Measurements from ENCODE around the gene PLA2G4F.
"Not testable (repeated sequence)": the region's sequence is repeated elsewhere in the genome, so short reads cannot be mapped to it uniquely, and the experiment has no call there.

The PLA2G4F gene

DNA sequence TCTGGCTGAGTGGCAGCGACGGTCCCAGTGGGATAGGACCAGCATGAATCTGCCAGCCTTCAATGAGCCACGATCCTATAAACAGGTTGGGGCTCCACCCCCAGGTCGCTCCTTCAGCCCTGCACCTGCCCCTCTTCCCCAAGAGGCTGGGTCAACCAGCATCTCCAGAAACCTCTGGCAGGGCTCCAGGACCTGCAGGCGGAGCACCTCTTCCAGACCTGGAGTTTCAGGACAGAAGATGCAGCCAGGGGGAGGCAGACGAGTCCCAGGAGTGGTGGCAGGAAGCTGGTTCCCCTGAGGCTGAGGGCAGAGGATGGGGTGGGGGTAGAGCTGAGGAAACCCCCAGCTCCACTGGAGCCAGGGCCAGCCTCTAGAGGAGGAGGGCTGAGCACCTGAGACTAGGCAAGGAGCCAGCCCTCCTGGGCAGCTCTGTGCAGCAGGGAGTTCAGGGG is 61.9 kb downstream of the PLA2G4F start, which contains the start of gene PLA2G4D:
Gene PLA2G4D (minus strand): TSS at position 51 of the 452 bp plus-strand sequence. CDS start 103 bp downstream, outside the sequence.
- WGBS (ENCODE audit: extremely low coverage, insufficient coverage, insufficient read length) = no CpG with 5 or more reads among the region's 6 CpGs
- H3K9me3 ChIP-seq (ENCODE audit: insufficient read depth, low read depth, low read length) = peaks cover 1% of the 10 kb centered on the region
- no peak within 1 kb of the TSS for H2BK12ac ChIP-seq (ENCODE audit: low read length)
- H2BK5ac ChIP-seq (ENCODE audit: low read depth, low read length, poor library complexity) = no peak within 1 kb of the TSS
- no peak within 1 kb of the TSS for H3K18ac ChIP-seq (ENCODE audit: low read length)
- H2AFZ ChIP-seq (ENCODE audit: insufficient read depth, low read length, poor library complexity) = no peak within 1 kb of the TSS
- no peak within 1 kb of the TSS for H3K4me3 ChIP-seq (ENCODE audit: low read depth, low read length)
- no peak within 1 kb of the TSS for H3K14ac ChIP-seq (ENCODE audit: low read length)
- no peak within 1 kb of the TSS for H3K4ac ChIP-seq (ENCODE audit: low read depth, low read length)
- peaks cover 2% of the 10 kb centered on the region for H3K79me1 ChIP-seq (ENCODE audit: low read length)
- no peaks in the 10 kb centered on the region for H3K36me3 ChIP-seq (ENCODE audit: control insufficient read depth in 1 of 2, insufficient read depth in 2 of 2, low read length in 2 of 2)
- H2BK120ac ChIP-seq (ENCODE audit: insufficient read depth, low read length, poor library complexity) = no peak within 1 kb of the TSS
- H4K91ac ChIP-seq (ENCODE audit: low read depth, low read length) = peak within 1 kb of the TSS; percentile 4
- no peak for DNase-seq
- peaks cover 10 to 15% of the 10 kb centered on the region in 2 experiments for H3K4me1 ChIP-seq (ENCODE audit: control insufficient read depth in 1 of 2, insufficient read depth in 2 of 2, low read length in 2 of 2)
- no peak within 1 kb of the TSS for H2AK5ac ChIP-seq (ENCODE audit: low read length)
- H4K8ac ChIP-seq (ENCODE audit: low read depth, low read length) = no peak within 1 kb of the TSS
- H3K79me2 ChIP-seq (ENCODE audit: control insufficient read depth, insufficient read depth, low read length, poor library complexity) = no peaks in the 10 kb centered on the region
- no peak within 1 kb of the TSS for H3K9ac ChIP-seq (ENCODE audit: low read length)
- H3K27ac ChIP-seq (ENCODE audit: low read depth, low read length) = no peak within 1 kb of the TSS
- no peak within 1 kb of the TSS for H3K23ac ChIP-seq (ENCODE audit: low read length)
- no peak within 1 kb of the TSS for H4K12ac ChIP-seq (ENCODE audit: low read depth, low read length)
- H3K27me3 ChIP-seq (ENCODE audit: insufficient read depth, low read length) = peaks cover 2% of the 10 kb centered on the region
- no peak within 1 kb of the TSS for H3K4me2 ChIP-seq (ENCODE audit: low read length)

DNA sequence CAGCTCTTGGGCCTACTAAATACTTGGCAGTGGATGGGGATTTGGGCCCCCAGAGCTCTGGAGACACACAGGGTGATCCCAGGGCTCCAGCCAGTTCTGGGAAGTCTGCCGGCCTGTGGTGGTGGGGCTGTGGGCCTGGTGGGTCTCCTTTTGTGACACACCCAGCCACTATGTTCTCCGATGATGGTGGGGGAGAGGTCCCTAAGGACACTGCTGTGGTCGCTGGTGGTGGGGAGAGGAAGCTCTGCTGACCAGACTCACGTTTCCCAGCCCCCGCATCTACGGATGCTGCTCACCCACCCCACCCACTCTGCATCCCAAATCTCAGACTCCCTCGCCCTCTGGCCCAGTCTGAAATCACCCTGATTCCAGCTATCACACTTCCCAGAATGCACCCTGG is 62.5 kb downstream of the PLA2G4F start:
- H2BK120ac ChIP-seq (ENCODE audit: insufficient read depth, low read length, poor library complexity) = no peak overlapping the region
- H3K9ac ChIP-seq (ENCODE audit: low read length) = no peak overlapping the region
- no peak overlapping the region for H3K18ac ChIP-seq (ENCODE audit: low read length)
- H3K4me2 ChIP-seq (ENCODE audit: low read length) = no peak overlapping the region
- no peak overlapping the region for H3K4ac ChIP-seq (ENCODE audit: low read depth, low read length)
- no peaks in the 10 kb centered on the region for H3K36me3 ChIP-seq (ENCODE audit: control insufficient read depth in 1 of 2, insufficient read depth in 2 of 2, low read length in 2 of 2)
- no peak for DNase-seq
- H3K23ac ChIP-seq (ENCODE audit: low read length) = no peak overlapping the region
- H4K91ac ChIP-seq (ENCODE audit: low read depth, low read length) = peak overlapping the region; percentile 4
- no peak overlapping the region for H2BK5ac ChIP-seq (ENCODE audit: low read depth, low read length, poor library complexity)
- H3K4me3 ChIP-seq (ENCODE audit: low read depth, low read length) = no peak overlapping the region
- peaks cover 10 to 15% of the 10 kb centered on the region in 2 experiments for H3K4me1 ChIP-seq (ENCODE audit: control insufficient read depth in 1 of 2, insufficient read depth in 2 of 2, low read length in 2 of 2)
- WGBS (ENCODE audit: extremely low coverage, insufficient coverage, insufficient read length) = no CpG with 5 or more reads among the region's 7 CpGs
- peaks cover 1% of the 10 kb centered on the region for H3K9me3 ChIP-seq (ENCODE audit: insufficient read depth, low read depth, low read length)
- no peak overlapping the region for H4K12ac ChIP-seq (ENCODE audit: low read depth, low read length)
- peaks cover 2% of the 10 kb centered on the region for H3K27me3 ChIP-seq (ENCODE audit: insufficient read depth, low read length)
- no peak overlapping the region for H4K8ac ChIP-seq (ENCODE audit: low read depth, low read length)
- no peak overlapping the region for H2AK5ac ChIP-seq (ENCODE audit: low read length)
- H3K27ac ChIP-seq (ENCODE audit: low read depth, low read length) = no peak overlapping the region
- H3K79me1 ChIP-seq (ENCODE audit: low read length) = peaks cover 2% of the 10 kb centered on the region
- no peaks in the 10 kb centered on the region for H3K79me2 ChIP-seq (ENCODE audit: control insufficient read depth, insufficient read depth, low read length, poor library complexity)
- no peak overlapping the region for H2AFZ ChIP-seq (ENCODE audit: insufficient read depth, low read length, poor library complexity)
- H3K14ac ChIP-seq (ENCODE audit: low read length) = no peak overlapping the region
- no peak overlapping the region for H2BK12ac ChIP-seq (ENCODE audit: low read length)

DNA sequence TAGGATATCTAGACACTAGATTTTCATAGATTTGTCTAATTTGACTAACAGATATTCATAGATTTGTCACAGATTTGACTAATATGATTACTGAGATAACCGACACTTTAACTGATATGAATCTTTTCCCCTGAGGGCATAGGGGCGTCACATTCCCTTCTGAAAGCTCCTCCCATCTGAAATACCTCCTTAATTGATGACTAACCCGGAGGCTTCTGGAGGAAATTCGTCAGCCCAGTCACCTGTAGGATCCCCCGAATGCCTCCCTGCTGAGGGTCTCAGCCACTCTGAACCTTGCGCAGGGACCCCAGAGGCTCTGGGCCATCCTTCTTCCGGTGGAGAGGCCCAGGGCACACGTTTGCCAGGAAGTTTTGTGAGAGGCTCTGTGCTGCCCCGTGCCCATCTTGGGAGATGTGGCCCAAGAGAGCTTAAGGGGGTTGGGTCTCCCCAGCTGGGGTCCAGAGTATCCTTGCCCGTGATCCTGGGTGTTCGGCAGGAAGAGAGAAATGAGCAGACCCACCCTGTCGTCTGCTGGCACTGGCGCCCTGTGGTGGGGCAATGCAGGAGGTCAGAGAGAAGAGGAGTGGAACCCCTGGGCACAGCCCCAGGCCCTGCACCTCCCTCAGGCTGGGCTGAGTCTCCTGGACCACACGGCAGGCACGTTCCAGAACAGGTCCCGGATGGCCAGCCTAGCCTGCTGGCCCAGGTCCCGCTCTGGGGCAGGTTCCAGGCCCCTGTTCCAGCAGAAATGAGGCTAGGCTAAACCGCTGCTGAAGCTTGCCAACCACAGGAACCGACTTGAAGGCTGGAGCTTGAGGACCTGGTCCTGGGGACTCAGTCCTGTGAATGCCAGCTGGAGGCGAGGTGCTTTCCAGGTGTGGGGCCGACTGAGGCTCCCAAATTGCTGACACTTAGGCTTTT is 63.8 kb downstream of the PLA2G4F start:
- Histone ChIP-seq H3K79me2 (ENCODE audit: control insufficient read depth, insufficient read depth, low read length, poor library complexity) (no peaks in the 10 kb centered on the region), H3K4me3 (ENCODE audit: low read depth, low read length) (peak overlapping the region; percentile 21)

DNA sequence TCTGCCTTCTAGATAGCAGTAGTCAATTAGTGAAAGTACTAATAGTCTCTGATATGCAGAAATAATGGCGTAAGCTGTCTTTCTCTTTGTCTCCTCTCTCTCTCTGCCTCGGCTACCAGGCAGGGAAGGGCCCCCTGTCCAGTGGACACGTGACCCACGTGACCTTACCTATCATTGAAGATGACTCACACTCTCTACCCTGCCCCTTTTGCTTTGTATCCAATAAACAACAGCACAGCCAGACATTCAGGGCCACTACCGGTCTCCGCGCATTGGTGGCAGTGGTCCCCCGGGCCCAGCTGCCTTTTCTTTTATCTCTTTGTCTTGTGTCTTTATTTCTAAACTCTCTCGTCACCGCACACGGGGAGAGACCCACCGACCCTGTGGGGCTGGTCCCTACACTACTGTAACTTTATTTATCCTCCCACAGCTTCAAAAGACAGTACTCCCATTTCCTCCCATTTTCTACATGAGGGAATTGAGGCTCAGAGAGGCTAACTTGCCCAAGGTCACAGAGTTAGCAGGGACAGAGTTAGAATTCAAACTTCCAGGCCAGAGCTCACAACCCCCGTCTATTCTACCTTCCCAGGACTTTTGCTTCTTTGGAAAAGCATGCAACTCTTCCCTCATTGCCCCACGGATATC is 64.6 kb downstream of the PLA2G4F start:
- H3K9me3 ChIP-seq (ENCODE audit: insufficient read depth, low read depth, low read length); H3K36me3 ChIP-seq (ENCODE audit: control insufficient read depth in 1 of 2, insufficient read depth in 2 of 2, low read length in 2 of 2); H2BK120ac ChIP-seq (ENCODE audit: insufficient read depth, low read length, poor library complexity); H4K91ac ChIP-seq (ENCODE audit: low read depth, low read length); H3K4me2 ChIP-seq (ENCODE audit: low read length); H3K23ac ChIP-seq (ENCODE audit: low read length); H3K79me2 ChIP-seq (ENCODE audit: control insufficient read depth, insufficient read depth, low read length, poor library complexity); H3K4me3 ChIP-seq (ENCODE audit: low read depth, low read length); H2AK5ac ChIP-seq (ENCODE audit: low read length); DNase-seq; H3K27ac ChIP-seq (ENCODE audit: low read depth, low read length); H3K18ac ChIP-seq (ENCODE audit: low read length); H3K9ac ChIP-seq (ENCODE audit: low read length); H4K12ac ChIP-seq (ENCODE audit: low read depth, low read length); H3K79me1 ChIP-seq (ENCODE audit: low read length); H2BK5ac ChIP-seq (ENCODE audit: low read depth, low read length, poor library complexity); H3K14ac ChIP-seq (ENCODE audit: low read length); H2AFZ ChIP-seq (ENCODE audit: insufficient read depth, low read length, poor library complexity); H3K27me3 ChIP-seq (ENCODE audit: insufficient read depth, low read length); H3K4ac ChIP-seq (ENCODE audit: low read depth, low read length): not testable (repeated sequence)
- Histone ChIP-seq H3K4me1 (ENCODE audit: control insufficient read depth in 1 of 2, insufficient read depth in 2 of 2, low read length in 2 of 2) (peaks cover 10 to 15% of the 10 kb centered on the region in 2 experiments), H2BK12ac (ENCODE audit: low read length) (peak overlapping the region; percentile 23), H4K8ac (ENCODE audit: low read depth, low read length) (peak overlapping the region; percentile 13)
- WGBS (ENCODE audit: extremely low coverage, insufficient coverage, insufficient read length) = no CpG with 5 or more reads among the region's 14 CpGs

More for the DNA sequence above, 63.8 kb downstream of the PLA2G4F start:
- no peak overlapping the region for H3K4me2 ChIP-seq (ENCODE audit: low read length)
- no peak overlapping the region for H2BK120ac ChIP-seq (ENCODE audit: insufficient read depth, low read length, poor library complexity)
- no peak overlapping the region for H2AK5ac ChIP-seq (ENCODE audit: low read length)
- DNase-seq = peak; percentile 82 to 99
- no peak overlapping the region for H3K4ac ChIP-seq (ENCODE audit: low read depth, low read length)
- H3K4me1 ChIP-seq (ENCODE audit: control insufficient read depth in 1 of 2, insufficient read depth in 2 of 2, low read length in 2 of 2) = peaks cover 10 to 15% of the 10 kb centered on the region in 2 experiments
- H3K27me3 ChIP-seq (ENCODE audit: insufficient read depth, low read length) = peaks cover 5% of the 10 kb centered on the region
- H3K79me1 ChIP-seq (ENCODE audit: low read length) = peaks cover 2% of the 10 kb centered on the region
- H3K9me3 ChIP-seq (ENCODE audit: insufficient read depth, low read depth, low read length) = peaks cover 1% of the 10 kb centered on the region
- no peak overlapping the region for H3K14ac ChIP-seq (ENCODE audit: low read length)
- no CpG with 5 or more reads among the region's 21 CpGs for WGBS (ENCODE audit: extremely low coverage, insufficient coverage, insufficient read length)
- H4K12ac ChIP-seq (ENCODE audit: low read depth, low read length) = no peak overlapping the region
- no peak overlapping the region for H3K23ac ChIP-seq (ENCODE audit: low read length)
- H2AFZ ChIP-seq (ENCODE audit: insufficient read depth, low read length, poor library complexity) = no peak overlapping the region
- H4K8ac ChIP-seq (ENCODE audit: low read depth, low read length) = no peak overlapping the region
- no peak overlapping the region for H4K91ac ChIP-seq (ENCODE audit: low read depth, low read length)
- H3K18ac ChIP-seq (ENCODE audit: low read length) = no peak overlapping the region
- peak overlapping the region; percentile 6 for H2BK12ac ChIP-seq (ENCODE audit: low read length)
- no peak overlapping the region for H3K27ac ChIP-seq (ENCODE audit: low read depth, low read length)
- H2BK5ac ChIP-seq (ENCODE audit: low read depth, low read length, poor library complexity) = no peak overlapping the region
- H3K9ac ChIP-seq (ENCODE audit: low read length) = no peak overlapping the region
- H3K36me3 ChIP-seq (ENCODE audit: control insufficient read depth in 1 of 2, insufficient read depth in 2 of 2, low read length in 2 of 2) = no peaks in the 10 kb centered on the region
